Measurements from ENCODE around the gene RTEL1. TPM values are rescaled to one million over a fixed set of nuclear protein-coding genes. Genes with fewer than 3 reads are reported as not detected.

RTEL1 gene
- total and polyA plus RNA-seq, 9 of the 15 experiments (the other 6 are each of a cell fraction or from before 2014, with no cell fraction given): 0.36 to 61.0 (median 17.9) TPM

- DNase-seq (ENCODE audit: extremely low read depth in 1 of 4, low spot score in 3 of 4) (no peak), FAIRE-seq (no peak), ATAC-seq (no peak)
- H3K79me2 ChIP-seq (ENCODE audit: control insufficient read depth, insufficient read depth, low read length): peaks cover 69% of the 10 kb centered on the region
- peak overlapping the region; percentile 99 for H3K4me2 ChIP-seq (ENCODE audit: insufficient read depth, low read length)
- intact Hi-C loops (cut with micrococcal nuclease) (loop anchor here (5.0 to 10.0 kb wide), 4 partner anchors 76 to 248 kb away; partner anchors contain the start of genes PTK6 and UCKL1), in situ Hi-C loops (cut with MboI) (loop anchor here (5.0 kb wide), 1 partner anchor 153 kb away; the partner anchor contains the start of gene ABHD16B)
- H3K27ac ChIP-seq (ENCODE audit: extremely low read depth, low read depth, low read length): no peak overlapping the region
- H3K9me1 ChIP-seq (ENCODE audit: control insufficient read depth, insufficient read depth, low read length): no peaks in the 10 kb centered on the region
- H3K27me3 ChIP-seq (ENCODE audit: control insufficient read depth in 2 of 2, insufficient read depth in 2 of 2, low read length in 2 of 2): no peaks in the 10 kb centered on the region
- ChIA-PET CTCF (ENCODE audit: low intra/inter-chr PET ratio) (no interaction called here), POLR2A (interaction anchor here (1.7 to 4.0 kb wide), 4 partner anchors 11 to 156 kb away, joined by 7 to 27 read pairs (median 16); partner anchors contain the start of genes SLC2A4RG and TPD52L2)
- H4K20me1 ChIP-seq (replicated peaks; ENCODE audit: control insufficient read depth, insufficient read depth, low read length): peaks cover 22% of the 10 kb centered on the region
- peaks cover under 1% of the 10 kb centered on the region; the same call in 1 of the 2 replicates for H3K9me3 ChIP-seq (replicated peaks; ENCODE audit: control insufficient read depth, insufficient read depth, low read depth, low read length)
- H3K4me3 ChIP-seq: peak overlapping the region; percentile 100
- peaks cover 13 to 47% of the 10 kb centered on the region in 2 experiments for H3K4me1 ChIP-seq (replicated peaks in 1 of 2; ENCODE audit: control insufficient read depth in 2 of 2, insufficient read depth in 2 of 2, low read length in 2 of 2)
- H3K9ac ChIP-seq (ENCODE audit: insufficient read depth in 1 of 2, low read depth in 2 of 2, low read length in 2 of 2): peak overlapping the region; percentile 90 to 95; a peak in 2 of 4 replicates
- WGBS (ENCODE audit: insufficient coverage, low coverage, missing lambda C conversion rate): 95% methylated on average over 12 of the region's 17 CpGs
- H3K36me3 ChIP-seq (ENCODE audit: control insufficient read depth, insufficient read depth, low read length): peaks cover 71% of the 10 kb centered on the region
- no TSS peak for BruUV-seq (replicated peaks)
- no peak for TF ChIP-seq MNT (conservative IDR thresholded peaks at IDR 0.05)
- TF ChIP-seq ZNF184 (CRISPR knock-in tag; IDR thresholded peaks at IDR 0.05): no peak
- no peak for TF ChIP-seq HMG20A (CRISPR knock-in tag; conservative IDR thresholded peaks at IDR 0.05)
- TF ChIP-seq ATF7 (IDR thresholded peaks at IDR 0.05): no peak
- H2AFZ ChIP-seq (ENCODE audit: low read depth, low read length): no peak overlapping the region
Observed at GRCh38 chr20:63709149-63709527, 51.0 kb downstream of the RTEL1 start.
